HTR-8/SVneo (cell line): Measurements from ENCODE around the gene TAF9B.
A peak's percentile ranks its signal among the peaks of the same experiment; 100 is the strongest.
"Not testable (repeated sequence)": the region's sequence is repeated elsewhere in the genome, so short reads cannot be mapped to it uniquely, and the experiment has no call there.

Source experiments
- DNase-seq: peaks from one replicate; pipeline ENCODE4 v3.0.0; 2011; ENCODE audit warnings: low spot score, mixed read lengths; ENCODE audit not compliant: insufficient read length
- FAIRE-seq: peaks from 2 replicates; lab custom pipeline; 2011; peaks lifted over from hg19 to GRCh38; lab: Jason Lieb, UNC

Gene TAF9B, protein sequence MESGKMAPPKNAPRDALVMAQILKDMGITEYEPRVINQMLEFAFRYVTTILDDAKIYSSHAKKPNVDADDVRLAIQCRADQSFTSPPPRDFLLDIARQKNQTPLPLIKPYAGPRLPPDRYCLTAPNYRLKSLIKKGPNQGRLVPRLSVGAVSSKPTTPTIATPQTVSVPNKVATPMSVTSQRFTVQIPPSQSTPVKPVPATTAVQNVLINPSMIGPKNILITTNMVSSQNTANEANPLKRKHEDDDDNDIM

DNA sequence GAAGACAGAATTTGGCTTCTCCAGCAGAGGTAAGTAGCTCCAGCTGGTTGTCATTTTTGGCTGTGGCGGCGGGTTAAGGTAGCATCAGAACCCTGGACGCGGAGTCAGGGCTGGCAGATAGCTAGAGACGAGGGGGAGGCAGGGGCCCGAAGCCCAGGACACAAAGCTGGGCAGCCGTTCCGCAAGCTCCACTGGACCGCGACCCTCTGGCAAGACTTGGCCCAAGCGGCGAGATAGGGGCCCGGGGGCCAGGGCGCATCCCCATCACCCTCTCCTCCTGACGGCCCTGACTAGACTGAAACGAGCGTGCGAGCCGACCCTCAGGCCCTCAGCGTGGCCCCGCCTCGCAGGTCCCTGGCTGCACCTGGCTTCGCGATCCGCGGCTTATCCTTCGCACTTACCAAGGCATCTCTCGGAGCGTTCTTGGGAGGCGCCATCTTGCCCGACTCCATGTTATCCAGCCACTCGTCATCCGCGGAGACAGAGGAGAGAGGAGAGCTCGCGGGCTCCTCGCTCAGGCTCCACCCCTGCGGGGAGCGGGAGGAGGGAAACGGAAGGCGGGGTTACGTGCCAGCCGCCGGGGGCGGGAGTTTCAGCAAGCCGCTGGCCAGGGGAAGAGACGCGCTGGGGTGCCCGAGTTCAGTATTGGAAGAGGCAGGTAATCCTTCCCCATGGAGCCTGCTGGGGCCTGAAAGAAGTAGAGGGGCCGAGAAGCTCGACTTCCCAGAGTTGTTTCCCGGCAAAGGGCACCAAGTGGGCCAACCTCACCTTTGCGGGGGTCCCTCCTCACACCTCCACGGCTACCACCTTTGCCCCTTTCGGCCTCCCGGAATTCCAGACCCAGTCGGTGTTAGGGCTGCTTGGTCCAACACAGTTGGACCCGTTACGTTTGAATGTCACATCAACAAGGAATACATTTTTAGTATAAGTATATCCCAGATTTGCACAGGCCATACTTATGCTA is at the start of gene TAF9B:
Gene TAF9B (minus strand): TSS at position 491 of the 964 bp plus-strand sequence. CDS start 39 bp downstream, at position 452.
- FAIRE-seq = peak; percentile 88
- peak; percentile 93 for DNase-seq

DNA sequence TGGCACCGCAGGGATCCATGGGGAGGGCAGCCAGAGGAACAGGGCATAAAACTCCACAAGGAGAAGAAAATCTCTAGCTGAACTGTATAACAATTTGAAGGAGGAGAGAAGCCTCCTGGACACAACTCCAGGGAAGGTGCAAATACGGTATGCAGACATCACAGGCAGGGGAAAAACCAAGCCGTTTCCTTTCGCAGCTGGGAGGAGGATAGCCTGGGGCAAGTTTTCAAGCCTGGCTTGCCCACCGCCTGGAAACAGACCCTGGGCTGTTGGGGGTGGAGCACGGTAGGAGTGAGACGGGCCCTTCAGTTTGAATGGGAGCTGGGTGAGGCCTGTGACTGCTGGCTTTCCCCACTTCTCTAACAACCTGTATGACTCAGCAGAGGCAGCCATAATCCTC is 43.4 kb upstream of the TAF9B start:
- DNase-seq = no peak
- FAIRE-seq = no peak

DNA sequence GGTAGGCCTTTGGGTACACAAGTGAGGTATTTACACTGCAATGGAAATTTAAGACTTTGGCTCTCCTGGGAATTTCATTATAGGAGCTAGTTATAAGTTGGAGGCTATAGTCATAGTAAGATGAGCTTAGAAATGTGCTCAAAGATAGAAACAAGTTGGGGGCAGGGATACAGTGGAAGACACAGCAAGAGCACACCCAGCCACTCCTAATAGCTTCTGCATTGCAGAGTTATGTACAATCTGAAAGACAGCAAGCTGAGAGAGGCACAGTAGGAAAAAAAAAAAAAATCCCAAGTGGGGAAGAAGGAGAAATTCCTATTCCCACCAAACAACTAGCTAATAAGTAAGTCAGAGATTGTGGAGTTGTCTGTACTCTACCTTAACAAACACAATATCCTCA is 41.9 kb upstream of the TAF9B start:
- DNase-seq = no peak
- FAIRE-seq = no peak

DNA sequence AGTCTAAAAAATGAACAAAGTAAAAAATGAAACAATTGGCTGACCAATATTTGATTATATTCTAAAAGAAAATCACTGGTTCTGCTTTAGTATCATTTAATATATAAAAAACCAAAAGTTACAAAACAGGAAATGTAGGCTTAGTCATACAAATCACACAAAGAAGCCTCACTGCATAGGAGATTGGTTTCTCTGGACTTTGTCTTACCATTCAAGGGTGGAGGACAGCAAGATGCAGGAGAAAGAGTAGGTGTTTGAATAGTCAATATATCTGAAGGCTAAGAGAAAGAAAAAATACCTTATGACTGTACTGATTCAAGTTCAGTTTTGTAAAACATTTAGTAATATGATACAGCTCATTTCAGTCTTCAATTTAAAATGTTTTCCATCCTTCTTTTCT is 28.6 kb upstream of the TAF9B start:
- FAIRE-seq (no peak), DNase-seq (no peak)

DNA sequence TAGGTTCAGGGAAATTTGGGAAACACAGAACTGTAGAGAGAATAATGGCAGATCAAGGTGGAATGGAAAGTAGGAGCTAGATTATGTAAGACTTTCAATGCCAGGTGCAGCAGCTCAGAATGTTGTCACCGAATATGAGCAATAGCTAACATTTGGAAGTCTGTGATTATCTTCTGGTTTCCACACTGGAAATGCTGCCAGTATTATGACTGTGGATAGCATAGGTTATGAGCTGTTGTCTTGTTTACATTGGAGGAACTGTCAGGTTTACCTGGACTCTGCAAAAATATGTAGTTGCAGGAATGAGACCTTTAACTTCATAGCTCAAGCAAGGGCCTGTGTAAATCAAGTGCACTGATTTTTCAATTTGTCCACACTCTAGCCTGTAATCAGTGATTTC is 26.0 kb upstream of the TAF9B start:
- FAIRE-seq (no peak), DNase-seq (no peak)

DNA sequence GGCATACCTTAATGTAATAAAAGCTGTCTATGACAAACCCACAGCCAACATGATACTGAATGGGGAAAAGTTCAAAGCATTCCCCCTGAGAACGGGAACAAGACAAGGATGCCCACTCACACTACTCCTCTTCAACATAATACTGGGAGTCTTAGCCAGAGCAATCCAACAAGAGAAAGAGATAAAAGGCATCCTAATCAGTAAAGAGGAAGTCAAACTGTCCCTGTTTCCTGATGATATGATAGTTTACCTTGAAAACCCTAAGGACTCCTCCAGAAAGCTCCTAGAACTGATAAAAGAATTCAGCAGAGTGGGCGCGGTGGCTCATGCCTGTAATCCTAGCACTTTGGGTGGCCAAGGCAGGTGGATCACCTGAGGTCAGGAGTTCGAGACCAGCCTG is 23.7 kb upstream of the TAF9B start:
- FAIRE-seq, DNase-seq: not testable (repeated sequence)

DNA sequence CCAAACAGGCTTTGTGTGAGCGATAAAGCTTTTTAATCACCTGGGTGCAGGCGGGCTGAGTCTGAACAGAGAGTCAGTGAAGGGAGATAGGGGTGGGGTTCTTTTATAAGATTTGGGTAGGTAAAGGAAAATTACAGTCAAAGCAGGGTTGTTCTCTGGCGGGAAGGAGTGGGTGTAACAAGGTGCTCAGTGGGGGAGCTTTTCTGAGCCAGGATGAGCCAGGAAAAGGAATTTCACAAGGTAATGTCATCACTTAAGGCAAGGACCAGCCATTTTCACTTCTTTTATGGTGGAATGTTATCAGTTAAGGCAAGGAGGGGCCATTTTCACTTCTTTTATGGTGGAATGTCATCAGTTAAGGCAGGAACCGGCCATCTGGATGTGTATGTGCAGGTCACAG is 21.3 kb upstream of the TAF9B start:
- FAIRE-seq, DNase-seq: not testable (repeated sequence)

DNA sequence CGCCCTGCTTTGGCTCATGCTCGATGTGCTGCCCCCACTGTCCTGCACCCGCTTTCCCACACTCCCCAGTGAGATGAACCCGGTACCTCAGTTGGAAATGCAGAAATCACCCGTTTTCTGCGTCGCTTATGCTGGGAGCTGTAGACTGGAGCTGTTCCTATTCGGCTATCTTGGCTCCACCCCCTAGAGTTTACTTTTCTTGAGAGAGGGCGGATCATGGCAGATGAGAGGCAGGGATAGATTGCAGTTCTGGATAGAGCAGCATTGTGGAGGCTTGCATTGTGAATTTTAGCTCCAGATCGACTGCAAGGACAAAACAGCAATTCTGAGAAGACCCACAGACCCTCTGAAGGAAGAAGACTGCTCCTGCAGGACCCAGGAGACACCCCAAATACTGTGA is 18.4 kb upstream of the TAF9B start:
- DNase-seq, FAIRE-seq: not testable (repeated sequence)

DNA sequence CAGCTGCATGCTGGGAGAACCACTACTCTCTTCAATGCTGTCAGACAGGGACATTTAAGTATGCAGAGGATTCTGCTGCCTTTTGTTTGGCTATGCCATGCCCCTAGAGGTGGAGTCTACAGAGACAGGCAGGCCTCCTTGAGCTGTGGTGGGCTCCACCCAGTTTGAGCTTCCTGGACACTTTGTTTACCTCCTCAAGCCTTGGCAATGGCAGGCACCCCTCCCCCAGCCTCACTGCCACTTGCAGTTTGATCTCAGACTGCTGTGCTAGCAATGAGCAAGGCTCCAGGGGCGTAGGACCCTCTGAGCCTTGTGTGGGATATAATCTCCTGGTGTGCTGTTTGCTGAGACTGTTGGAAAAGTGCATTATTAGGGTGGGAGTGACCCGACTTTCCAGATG is 17.9 kb upstream of the TAF9B start:
- DNase-seq, FAIRE-seq: not testable (repeated sequence)

DNA sequence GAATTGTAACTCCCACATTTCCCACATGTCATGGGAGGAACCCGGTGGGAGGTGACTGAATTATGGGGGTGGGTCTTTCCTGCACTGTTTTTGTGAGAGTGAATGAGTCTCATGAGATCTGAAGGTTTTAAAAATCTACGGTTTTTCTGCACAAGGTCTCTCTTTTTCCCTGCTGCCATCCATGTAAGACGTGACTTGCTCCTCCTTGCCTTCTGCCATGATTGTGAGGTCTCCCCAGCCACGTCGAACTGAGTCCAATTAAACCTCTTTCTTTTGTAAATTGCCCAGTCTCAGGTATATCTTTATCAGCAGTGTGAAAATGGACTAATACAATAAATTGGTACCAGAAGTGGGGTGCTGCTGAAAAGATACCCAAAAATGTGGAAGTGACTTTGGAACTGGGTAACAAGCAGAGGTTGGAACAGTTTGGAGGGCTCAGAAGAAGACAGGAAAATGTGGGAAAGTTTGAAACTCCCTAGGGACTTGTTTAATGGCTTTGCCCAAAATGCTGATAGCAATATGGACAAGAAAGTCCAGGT is 7.6 kb upstream of the TAF9B start:
- DNase-seq, FAIRE-seq: not testable (repeated sequence)

DNA sequence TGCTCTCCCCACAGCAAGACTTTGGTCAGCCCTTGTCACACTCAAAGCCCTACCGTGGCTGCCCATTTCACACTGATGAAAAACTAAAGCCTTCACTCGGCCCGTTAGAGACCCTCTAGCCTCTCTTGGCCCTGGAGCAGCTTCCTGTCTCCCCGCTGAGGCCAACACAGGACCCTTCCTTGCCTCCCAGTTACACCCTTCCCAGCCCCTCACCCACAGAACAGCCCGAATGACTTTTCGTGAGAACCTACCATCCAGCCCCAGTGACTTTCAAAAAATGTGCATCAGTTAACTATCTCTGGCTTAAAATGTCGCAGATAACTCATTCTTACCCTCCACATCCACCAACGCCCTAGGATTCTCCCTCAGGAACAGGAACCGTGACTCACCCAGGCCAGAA is 756 bp upstream of the TAF9B start:
- no peak for DNase-seq
- no peak for FAIRE-seq

DNA sequence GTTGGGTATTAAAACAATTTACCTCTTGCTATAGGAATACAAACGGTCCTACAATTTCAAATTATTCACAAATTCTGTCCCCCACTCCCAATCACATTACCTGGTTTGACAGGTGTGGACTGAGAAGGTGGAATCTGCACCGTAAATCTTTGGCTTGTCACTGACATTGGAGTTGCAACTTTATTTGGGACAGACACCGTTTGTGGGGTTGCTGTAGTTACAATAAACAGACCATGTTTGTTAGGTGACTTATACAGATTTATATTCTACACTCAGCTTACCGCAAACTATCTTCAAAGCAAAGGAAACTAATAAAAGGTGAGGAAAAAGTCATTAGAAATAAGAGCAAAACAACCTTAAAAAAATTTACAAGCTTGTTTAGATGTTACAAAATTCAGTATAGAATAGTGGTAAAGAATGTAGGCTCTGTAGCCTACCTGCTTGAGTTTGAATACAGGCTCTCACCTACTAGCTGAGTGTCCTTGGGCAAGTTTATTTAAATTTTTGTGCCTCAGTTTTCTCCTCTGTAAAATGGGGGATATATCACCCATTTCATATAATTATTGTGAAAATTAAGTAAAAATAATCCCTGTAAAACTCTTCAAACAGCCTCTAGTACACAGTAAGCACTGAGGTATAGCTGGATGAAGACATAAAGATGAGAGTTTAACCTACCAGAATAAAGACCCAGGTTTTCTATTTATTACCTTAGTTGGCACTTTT is 6.1 kb downstream of the TAF9B start:
- FAIRE-seq (no peak), DNase-seq (no peak)

DNA sequence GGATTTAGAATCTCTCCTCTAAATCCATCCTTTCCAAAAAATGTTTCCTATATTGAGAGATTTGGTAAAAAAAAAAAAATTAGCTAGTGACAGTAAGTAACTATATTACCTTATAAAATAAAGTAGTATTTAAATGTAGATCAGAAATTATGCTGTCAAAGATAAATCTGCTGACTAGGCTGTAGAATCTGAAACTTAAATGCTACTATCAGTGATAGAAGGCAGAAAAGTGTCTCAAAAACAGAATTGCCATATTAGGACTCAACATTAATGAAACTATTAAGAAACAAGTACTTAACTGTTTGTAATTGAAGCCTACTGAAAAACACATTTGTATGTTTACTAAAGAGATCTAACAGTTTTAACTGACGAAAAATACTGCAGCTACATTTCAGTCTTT is 8.3 kb downstream of the TAF9B start:
- FAIRE-seq = no peak
- DNase-seq = no peak

DNA sequence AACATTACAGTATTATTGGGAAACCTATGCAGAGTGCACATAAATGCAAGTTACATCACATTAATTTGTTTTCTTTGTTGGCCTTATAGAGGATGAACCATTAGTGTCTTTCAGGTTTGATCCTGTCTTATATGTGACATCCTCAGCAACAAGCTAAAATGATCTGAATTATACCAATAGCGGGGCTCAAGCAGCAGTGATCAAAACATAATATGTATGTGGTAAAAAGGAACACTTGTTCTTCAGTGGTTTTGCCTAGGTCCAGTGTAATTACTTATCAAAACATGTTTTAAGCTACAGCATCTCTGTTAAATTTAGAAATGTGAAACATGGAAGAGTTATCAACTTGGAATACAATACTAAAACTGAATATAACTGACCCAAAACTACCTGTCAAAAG is 9.1 kb downstream of the TAF9B start:
- DNase-seq (no peak), FAIRE-seq (no peak)

DNA sequence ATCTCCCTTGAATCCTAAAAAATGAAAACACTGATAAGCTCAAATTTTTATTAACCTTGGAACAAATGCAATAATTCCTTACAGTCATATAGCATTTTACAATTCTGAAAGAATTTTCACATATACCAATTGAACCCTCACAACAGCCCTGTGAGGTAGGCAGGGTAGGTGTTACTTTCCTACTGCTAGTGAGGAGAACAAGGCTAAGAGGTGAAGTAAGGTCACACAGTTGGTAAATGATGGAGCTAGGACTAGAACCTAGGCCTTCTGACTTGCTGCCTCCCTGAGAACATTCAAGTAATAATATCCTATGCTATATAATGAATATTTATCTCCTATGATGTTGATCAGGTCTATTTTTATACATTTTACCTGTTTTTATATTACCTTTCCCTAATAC is 9.7 kb downstream of the TAF9B start:
- no peak for FAIRE-seq

DNA sequence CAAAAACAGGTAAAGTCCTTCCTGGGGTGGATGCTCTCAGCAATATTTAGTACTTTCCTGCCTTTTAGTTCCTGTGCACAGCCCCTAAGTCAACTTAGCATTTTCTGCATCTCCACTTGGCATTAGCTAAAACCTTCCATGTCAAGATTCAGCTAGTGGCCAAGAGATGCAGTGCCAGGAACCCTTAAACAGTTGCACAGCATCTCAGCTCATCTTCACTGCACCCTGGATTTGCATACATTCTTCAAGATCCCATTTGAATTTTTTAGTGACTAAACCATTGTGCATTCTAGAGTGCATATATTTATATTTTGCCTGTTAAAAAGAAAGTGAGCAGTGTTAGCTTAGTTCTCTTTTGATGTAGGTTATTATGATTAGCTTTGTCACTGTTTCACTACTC is 13.7 kb downstream of the TAF9B start:
- not testable (repeated sequence) for FAIRE-seq

More for the DNA sequence above, 9.7 kb downstream of the TAF9B start:
- no peak for DNase-seq

DNA sequence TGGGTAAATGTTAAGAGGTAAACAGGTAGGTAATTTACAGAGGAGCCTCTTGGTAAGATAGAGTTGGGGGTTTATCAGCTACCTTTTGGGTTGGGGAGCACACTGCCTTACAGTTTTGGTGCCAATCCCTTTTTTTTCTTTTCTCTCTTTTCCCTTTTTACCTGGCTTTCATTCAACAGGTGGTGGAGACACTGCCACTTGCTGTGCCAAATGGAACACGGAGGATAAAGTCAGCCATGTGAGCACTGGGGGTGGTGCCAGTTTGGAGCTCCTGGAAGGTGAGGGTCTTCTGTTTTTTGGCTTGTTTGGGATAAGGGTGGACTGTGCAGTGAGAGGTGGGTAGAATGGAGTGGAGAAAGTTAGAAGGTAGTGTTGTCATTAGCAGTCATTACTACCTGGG is 14.3 kb downstream of the TAF9B start:
- FAIRE-seq = no peak
- DNase-seq = no peak

More for the DNA sequence above, 13.7 kb downstream of the TAF9B start:
- not testable (repeated sequence) for DNase-seq

DNA sequence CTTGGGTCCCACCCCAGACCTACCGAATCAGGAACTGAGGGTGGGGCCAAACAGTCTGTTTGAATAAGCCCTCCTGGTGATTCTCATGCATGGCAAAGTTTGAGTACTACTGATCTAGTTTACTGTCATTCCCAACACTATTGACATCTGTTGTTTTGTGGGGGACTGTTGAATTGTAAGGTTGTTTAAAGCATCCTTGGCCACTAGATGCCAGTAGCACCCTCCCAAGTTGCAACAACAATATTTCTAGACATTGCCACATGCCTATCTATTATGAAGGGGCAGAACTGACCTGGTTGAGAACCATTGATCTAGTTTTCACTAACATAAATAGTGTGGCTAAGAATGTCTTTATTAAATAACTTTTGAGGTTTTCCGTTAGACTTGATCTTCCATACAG is 15.1 kb downstream of the TAF9B start:
- DNase-seq = no peak
- peak; percentile 52 for FAIRE-seq

DNA sequence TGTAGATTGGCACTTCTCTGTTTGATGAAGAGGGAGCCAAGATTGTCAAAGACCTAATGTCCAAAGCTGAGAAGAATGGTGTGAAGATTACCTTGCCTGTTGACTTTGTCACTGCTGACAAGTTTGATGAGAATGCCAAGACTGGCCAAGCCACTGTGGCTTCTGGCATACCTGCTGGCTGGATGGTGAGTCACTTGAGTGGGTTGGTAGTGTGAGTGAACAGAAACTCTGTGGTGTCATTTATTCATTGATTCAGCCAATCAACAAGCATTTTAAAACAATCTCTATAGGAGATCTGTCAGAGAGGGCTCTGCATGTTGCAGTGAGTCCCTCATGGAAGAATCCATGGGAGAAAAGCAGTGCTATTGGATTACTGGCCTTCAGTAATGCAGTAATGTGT is 16.3 kb downstream of the TAF9B start:
- FAIRE-seq (no peak), DNase-seq (no peak)

DNA sequence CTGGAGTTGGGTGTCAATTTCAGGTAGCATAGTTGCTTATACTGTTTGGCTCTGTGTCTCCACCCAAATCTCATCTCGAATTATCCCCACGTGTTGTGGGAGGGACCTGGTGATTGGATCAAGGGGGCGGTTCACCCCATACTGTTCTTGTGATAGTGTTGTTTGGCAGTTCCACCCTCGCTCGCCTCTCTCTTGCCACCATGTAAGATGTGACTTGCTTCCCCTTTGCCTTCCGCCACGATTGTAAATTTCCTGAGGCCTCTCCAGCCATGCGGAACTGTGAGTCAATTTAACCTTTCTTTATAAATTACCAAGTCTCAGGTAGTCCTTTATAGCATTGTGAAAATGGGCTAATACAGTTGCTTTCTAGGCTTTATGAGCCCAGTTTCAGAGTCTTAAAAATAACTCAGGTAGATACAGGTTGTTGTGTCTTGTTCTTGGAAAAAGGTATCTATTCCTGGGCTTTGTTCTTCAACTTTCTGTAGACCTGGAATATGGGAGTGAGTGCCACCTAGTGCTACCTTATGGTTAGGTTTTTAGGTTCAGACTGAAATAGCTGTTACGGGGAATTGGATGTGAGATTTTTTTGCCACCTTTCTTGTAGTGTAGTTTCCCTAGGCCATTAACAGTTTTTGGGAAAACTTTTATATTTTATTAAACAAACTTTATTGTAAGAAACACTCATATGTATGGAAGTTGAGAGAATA is 19.8 kb downstream of the TAF9B start:
- FAIRE-seq = no peak

More for the DNA sequence above, 19.8 kb downstream of the TAF9B start:
- no peak for DNase-seq
